ENCODE measurements around the gene RNPEP.

Gene RNPEP, protein sequence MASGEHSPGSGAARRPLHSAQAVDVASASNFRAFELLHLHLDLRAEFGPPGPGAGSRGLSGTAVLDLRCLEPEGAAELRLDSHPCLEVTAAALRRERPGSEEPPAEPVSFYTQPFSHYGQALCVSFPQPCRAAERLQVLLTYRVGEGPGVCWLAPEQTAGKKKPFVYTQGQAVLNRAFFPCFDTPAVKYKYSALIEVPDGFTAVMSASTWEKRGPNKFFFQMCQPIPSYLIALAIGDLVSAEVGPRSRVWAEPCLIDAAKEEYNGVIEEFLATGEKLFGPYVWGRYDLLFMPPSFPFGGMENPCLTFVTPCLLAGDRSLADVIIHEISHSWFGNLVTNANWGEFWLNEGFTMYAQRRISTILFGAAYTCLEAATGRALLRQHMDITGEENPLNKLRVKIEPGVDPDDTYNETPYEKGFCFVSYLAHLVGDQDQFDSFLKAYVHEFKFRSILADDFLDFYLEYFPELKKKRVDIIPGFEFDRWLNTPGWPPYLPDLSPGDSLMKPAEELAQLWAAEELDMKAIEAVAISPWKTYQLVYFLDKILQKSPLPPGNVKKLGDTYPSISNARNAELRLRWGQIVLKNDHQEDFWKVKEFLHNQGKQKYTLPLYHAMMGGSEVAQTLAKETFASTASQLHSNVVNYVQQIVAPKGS

GRCh38 chr1:201982623-201983379 lies at the start of gene RNPEP:
Gene RNPEP (plus strand): TSS chr1:201982648. CDS start chr1:201982667, 19 bp downstream.
- TF ChIP-seq CTCF (IDR thresholded peaks at IDR 0.05), result no peak; the same call in 1 of the 2 replicates

GRCh38 chr1:201933840-201934430 lies 48.5 kb upstream of the RNPEP start:
- TF ChIP-seq CTCF (IDR thresholded peaks at IDR 0.05), result no peak

DNA sequence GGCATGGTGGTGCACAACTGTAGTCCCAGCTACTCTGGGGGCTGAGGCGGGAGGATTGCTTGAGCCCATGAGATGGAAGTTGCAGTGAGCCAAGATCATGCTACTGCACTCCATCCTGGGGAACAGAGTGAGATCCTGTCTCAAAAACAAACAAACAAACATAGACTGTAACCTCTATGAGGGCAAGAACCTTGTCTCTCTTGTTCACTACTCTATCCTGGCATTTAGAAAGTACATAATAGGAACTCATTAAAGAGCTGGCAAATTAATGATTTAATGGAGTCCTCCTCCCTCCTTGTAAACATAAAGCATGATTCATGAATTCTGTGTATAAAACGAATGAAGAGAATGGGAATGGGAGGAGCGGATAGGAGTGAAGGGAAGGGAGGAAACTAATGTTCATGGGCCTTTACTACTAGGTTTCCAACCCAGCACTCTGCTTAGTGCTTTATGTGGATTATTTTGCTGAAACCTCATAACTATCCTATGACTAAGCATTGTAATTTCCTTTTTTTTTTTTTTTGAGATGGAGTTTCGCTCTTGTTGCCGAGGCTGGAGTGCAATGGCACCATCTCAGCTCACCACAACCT lies 44.7 kb upstream of the RNPEP start:
- no peak for TF ChIP-seq CTCF (IDR thresholded peaks at IDR 0.05)

- TF ChIP-seq CTCF (IDR thresholded peaks at IDR 0.05), result no peak
Measured at GRCh38 chr1:201938440-201939035, 43.9 kb upstream of the RNPEP start.

DNA sequence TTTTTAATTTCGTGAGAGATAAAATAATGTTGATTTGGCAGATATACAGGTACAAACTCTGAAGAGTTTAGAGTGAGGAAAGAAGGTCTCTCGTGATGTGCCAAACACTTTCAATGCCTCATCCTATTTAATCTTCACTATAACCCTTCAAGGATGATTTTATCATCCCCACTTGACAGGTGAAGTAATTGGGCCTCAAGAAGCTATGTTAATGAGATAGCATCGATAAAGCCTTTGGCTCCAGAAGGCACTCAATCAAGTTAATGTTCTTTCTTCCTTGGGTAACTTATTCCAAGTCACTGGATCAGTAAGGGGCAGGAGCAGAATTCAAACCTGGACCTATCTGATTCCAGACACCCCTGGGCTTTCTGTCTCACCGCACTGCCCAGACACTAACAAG lies 43.3 kb upstream of the RNPEP start:
- no peak for TF ChIP-seq CTCF (IDR thresholded peaks at IDR 0.05)

- no peak for TF ChIP-seq CTCF (IDR thresholded peaks at IDR 0.05)
Measured at GRCh38 chr1:201939574-201939973, 42.9 kb upstream of the RNPEP start.
